HUES48 (cell line): ENCODE measurements around the gene DNASE1L2.
"Not testable (repeated sequence)": the region's sequence is repeated elsewhere in the genome, so short reads cannot be mapped to it uniquely, and the experiment has no call there.

Experiments used
- H3K27ac ChIP-seq: one replicate; pipeline ENCODE4 v1.7.0; 2013; ENCODE audit warnings: low read depth, low read length, inconsistent platforms
- H3K27me3 ChIP-seq: 2 replicates; pipeline ENCODE4 v1.6.1; 2013; ENCODE audit warnings: mild to moderate bottlenecking, low read length; ENCODE audit not compliant: control insufficient read depth, insufficient read depth
- H3K36me3 ChIP-seq: 2 replicates; pipeline ENCODE4 v1.6.1; 2013; ENCODE audit warnings: low read length; ENCODE audit not compliant: control insufficient read depth, insufficient read depth
- H3K4me1 ChIP-seq: 2 replicates; pipeline ENCODE4 v1.6.1; 2013; ENCODE audit warnings: mild to moderate bottlenecking, low read length; ENCODE audit not compliant: control insufficient read depth, insufficient read depth
- H3K4me3 ChIP-seq: 2 replicates; pipeline ENCODE4 v1.5.1; 2013; ENCODE audit warnings: mild to moderate bottlenecking, low read depth, low read length
- H3K9ac ChIP-seq: 2 replicates; pipeline ENCODE4 v1.6.1; 2013; ENCODE audit warnings: mild to moderate bottlenecking, low read depth, low read length, moderate library complexity
- H3K9me3 ChIP-seq: 2 replicates; pipeline ENCODE4 v1.6.1; 2013; ENCODE audit warnings: low read length; ENCODE audit not compliant: control insufficient read depth, insufficient read depth

Gene DNASE1L2

GRCh38 chr16:2195322-2196161 is 40.7 kb upstream of the DNASE1L2 start:
- H3K27me3 ChIP-seq: peaks cover 41% of the 10 kb centered on the region
- H3K9me3 ChIP-seq: no peaks in the 10 kb centered on the region
- H3K9ac ChIP-seq: no peak overlapping the region
- no peaks in the 10 kb centered on the region for H3K4me1 ChIP-seq
- no peaks in the 10 kb centered on the region for H3K36me3 ChIP-seq
- no peak overlapping the region for H3K27ac ChIP-seq
- H3K4me3 ChIP-seq: peak overlapping the region; percentile 57

GRCh38 chr16:2196162-2196980 is 39.9 kb upstream of the DNASE1L2 start, which contains the start of gene CASKIN1:
Gene CASKIN1, minus strand, starts transcription at chr16:2196605. Its CDS starts 173 bp downstream, at chr16:2196432.
- Histone ChIP-seq H3K36me3 (no peaks in the 10 kb centered on the region), H3K27ac (no peak within 1 kb of the TSS), H3K4me3 (peak within 1 kb of the TSS; percentile 57), H3K9ac (no peak within 1 kb of the TSS), H3K4me1 (no peaks in the 10 kb centered on the region), H3K27me3 (peaks cover 42% of the 10 kb centered on the region), H3K9me3 (no peaks in the 10 kb centered on the region)

GRCh38 chr16:2196981-2197511 is 39.2 kb upstream of the DNASE1L2 start:
- no peak overlapping the region for H3K27ac ChIP-seq
- peaks cover 42% of the 10 kb centered on the region for H3K27me3 ChIP-seq
- H3K36me3 ChIP-seq: no peaks in the 10 kb centered on the region
- peak overlapping the region; percentile 55; the same call in 1 of the 2 replicates for H3K4me3 ChIP-seq
- H3K9ac ChIP-seq: no peak overlapping the region
- H3K4me1 ChIP-seq: no peaks in the 10 kb centered on the region
- H3K9me3 ChIP-seq: no peaks in the 10 kb centered on the region

- H3K9ac ChIP-seq: no peak overlapping the region
- H3K27ac ChIP-seq: no peak overlapping the region
- H3K9me3 ChIP-seq: no peaks in the 10 kb centered on the region
- H3K27me3 ChIP-seq: peaks cover 42% of the 10 kb centered on the region
- H3K4me3 ChIP-seq: no peak overlapping the region
- H3K4me1 ChIP-seq: no peaks in the 10 kb centered on the region
- no peaks in the 10 kb centered on the region for H3K36me3 ChIP-seq
These were observed 38.5 kb upstream of the DNASE1L2 start for GRCh38 chr16:2197765-2198164.

GRCh38 chr16:2198283-2198682 is 38.0 kb upstream of the DNASE1L2 start:
- Histone ChIP-seq H3K9me3 (no peaks in the 10 kb centered on the region), H3K36me3 (no peaks in the 10 kb centered on the region), H3K27ac (no peak overlapping the region), H3K9ac (no peak overlapping the region), H3K4me1 (no peaks in the 10 kb centered on the region), H3K4me3 (no peak overlapping the region), H3K27me3 (peaks cover 42% of the 10 kb centered on the region)

GRCh38 chr16:2199095-2199494 is 37.1 kb upstream of the DNASE1L2 start:
- Histone ChIP-seq H3K9ac (no peak overlapping the region), H3K27me3 (peaks cover 42% of the 10 kb centered on the region)

GRCh38 chr16:2199621-2200139 is 36.6 kb upstream of the DNASE1L2 start:
- peaks cover 42% of the 10 kb centered on the region for H3K27me3 ChIP-seq

More at GRCh38 chr16:2199095-2199494, 37.1 kb upstream of the DNASE1L2 start:
- Histone ChIP-seq H3K4me3 (no peak overlapping the region), H3K9me3 (no peaks in the 10 kb centered on the region), H3K36me3 (no peaks in the 10 kb centered on the region), H3K27ac (no peak overlapping the region), H3K4me1 (no peaks in the 10 kb centered on the region)

GRCh38 chr16:2200313-2200712 is 35.9 kb upstream of the DNASE1L2 start:
- Histone ChIP-seq H3K36me3 (no peaks in the 10 kb centered on the region), H3K9me3 (no peaks in the 10 kb centered on the region), H3K27ac (no peak overlapping the region), H3K4me1 (no peaks in the 10 kb centered on the region), H3K27me3 (peaks cover 38% of the 10 kb centered on the region), H3K9ac (no peak overlapping the region), H3K4me3 (no peak overlapping the region)

More at GRCh38 chr16:2199621-2200139, 36.6 kb upstream of the DNASE1L2 start:
- no peaks in the 10 kb centered on the region for H3K36me3 ChIP-seq
- no peak overlapping the region for H3K27ac ChIP-seq
- no peaks in the 10 kb centered on the region for H3K9me3 ChIP-seq
- H3K4me1 ChIP-seq: no peaks in the 10 kb centered on the region
- no peak overlapping the region for H3K4me3 ChIP-seq
- no peak overlapping the region for H3K9ac ChIP-seq

- not testable (repeated sequence) for H3K9ac ChIP-seq, H3K27ac ChIP-seq, H3K9me3 ChIP-seq
These were observed 33.0 kb upstream of the DNASE1L2 start for GRCh38 chr16:2203119-2203688.

GRCh38 chr16:2204416-2205103 is 31.7 kb upstream of the DNASE1L2 start:
- Histone ChIP-seq H3K9ac (peak overlapping the region; percentile 47; the same call in 1 of the 2 replicates), H3K4me3 (peak overlapping the region; percentile 87), H3K36me3 (peaks cover 31% of the 10 kb centered on the region), H3K27me3 (peaks cover 5% of the 10 kb centered on the region), H3K4me1 (no peaks in the 10 kb centered on the region), H3K9me3 (no peaks in the 10 kb centered on the region), H3K27ac (no peak overlapping the region)

More at GRCh38 chr16:2203119-2203688, 33.0 kb upstream of the DNASE1L2 start:
- Histone ChIP-seq H3K27me3 (peaks cover 17% of the 10 kb centered on the region), H3K36me3 (peaks cover 19% of the 10 kb centered on the region)
- not testable (repeated sequence) for H3K4me3 ChIP-seq, H3K4me1 ChIP-seq
